Measurements from ENCODE around the gene KIAA1328. TPM values are rescaled to one million over a fixed set of nuclear protein-coding genes. Genes with fewer than 3 reads are reported as not detected.
"Not testable (repeated sequence)": the region's sequence is repeated elsewhere in the genome, so short reads cannot be mapped to it uniquely, and the experiment has no call there.

KIAA1328 gene
- polyA plus RNA-seq, 1 donor from 2014 or later = 8.5 TPM

DNA sequence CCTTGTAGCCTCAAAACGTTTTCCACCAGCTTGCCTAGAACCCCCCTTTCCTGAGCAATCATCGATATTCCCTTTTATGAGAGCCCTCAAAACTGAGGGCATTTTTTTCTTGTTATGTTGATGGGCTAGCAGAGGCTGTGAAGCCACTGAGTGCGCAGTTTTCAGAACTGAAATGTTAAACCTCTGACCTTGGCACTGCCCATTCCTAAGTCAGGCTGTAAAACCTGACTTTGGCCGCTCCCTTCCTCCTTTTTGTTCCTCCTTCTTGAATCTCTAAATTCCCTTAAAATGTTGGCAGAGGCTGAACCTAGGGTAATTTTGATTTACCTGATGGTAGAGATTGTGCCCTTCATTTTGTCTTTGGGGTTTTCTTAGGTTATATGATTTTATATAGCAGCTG lies 334.2 kb downstream of the KIAA1328 start:
- Histone ChIP-seq H3K9me3 (ENCODE audit: low read length) (no peaks in the 10 kb centered on the region), H4K20me1 (ENCODE audit: insufficient read depth) (no peaks in the 10 kb centered on the region), H3K27ac (ENCODE audit: low read length) (no peak overlapping the region), H3K4me2 (ENCODE audit: low read length) (no peak overlapping the region), H3K9ac (ENCODE audit: low read length) (no peak overlapping the region), H2AFZ (ENCODE audit: low read depth, low read length) (no peak overlapping the region), H3F3A (ENCODE audit: insufficient read depth, low read length, poor library complexity, severe bottlenecking) (no peaks in the 10 kb centered on the region), H3K36me3 (ENCODE audit: insufficient read depth, low read length) (no peaks in the 10 kb centered on the region), H3K9me2 (ENCODE audit: insufficient read depth, low read length) (no peaks in the 10 kb centered on the region), H3K27me3 (ENCODE audit: insufficient read depth, low read depth, low read length) (no peaks in the 10 kb centered on the region), H3K79me2 (replicated peaks; ENCODE audit: insufficient read depth, low read length) (no peaks in the 10 kb centered on the region), H3K4me3 (ENCODE audit: low read length) (no peak overlapping the region)
- no peak for TF ChIP-seq TAF1 (IDR thresholded peaks at IDR 0.05; ENCODE audit: low read depth)

GRCh38 chr18:37166491-37166890 lies 337.6 kb downstream of the KIAA1328 start:
- Histone ChIP-seq H3K27me3 (ENCODE audit: insufficient read depth, low read depth, low read length) (no peaks in the 10 kb centered on the region), H3F3A (ENCODE audit: insufficient read depth, low read length, poor library complexity, severe bottlenecking) (no peaks in the 10 kb centered on the region), H3K4me2 (ENCODE audit: low read length) (no peak overlapping the region), H3K9me2 (ENCODE audit: insufficient read depth, low read length) (no peaks in the 10 kb centered on the region), H3K9me3 (ENCODE audit: low read length) (no peaks in the 10 kb centered on the region), H3K4me3 (ENCODE audit: low read length) (no peak overlapping the region), H2AFZ (ENCODE audit: low read depth, low read length) (no peak overlapping the region), H4K20me1 (ENCODE audit: insufficient read depth) (no peaks in the 10 kb centered on the region), H3K36me3 (ENCODE audit: insufficient read depth, low read length) (no peaks in the 10 kb centered on the region), H3K9ac (ENCODE audit: low read length) (no peak overlapping the region), H3K27ac (ENCODE audit: low read length) (no peak overlapping the region), H3K79me2 (replicated peaks; ENCODE audit: insufficient read depth, low read length) (no peaks in the 10 kb centered on the region)
- no peak for TF ChIP-seq MXI1 (conservative IDR thresholded peaks at IDR 0.05; ENCODE audit: poor library complexity, severe bottlenecking)

DNA sequence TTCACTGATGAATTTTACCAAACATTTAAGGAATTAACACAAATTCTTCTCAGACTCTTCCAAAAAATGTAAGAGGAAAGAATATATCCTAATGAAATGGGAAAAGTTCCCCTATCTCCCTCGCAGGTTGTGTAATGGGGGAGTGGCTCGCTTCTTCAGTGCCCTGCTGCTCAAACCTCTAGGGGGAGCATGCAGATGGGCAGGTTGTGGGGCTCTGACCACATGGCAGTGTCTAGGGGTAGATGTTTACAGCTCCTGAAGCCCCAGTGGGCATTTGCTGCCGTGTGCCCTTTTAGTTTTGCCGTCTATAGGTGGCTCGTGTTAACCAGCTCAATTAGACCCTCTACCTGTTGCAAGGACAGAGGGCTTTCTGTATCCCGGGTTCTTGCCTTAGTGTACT lies 338.0 kb downstream of the KIAA1328 start:
- not testable (repeated sequence) for H3K36me3 ChIP-seq (ENCODE audit: insufficient read depth, low read length); H3F3A ChIP-seq (ENCODE audit: insufficient read depth, low read length, poor library complexity, severe bottlenecking); H3K4me3 ChIP-seq (ENCODE audit: low read length); H3K4me2 ChIP-seq (ENCODE audit: low read length); H3K27me3 ChIP-seq (ENCODE audit: insufficient read depth, low read depth, low read length); H3K9me3 ChIP-seq (ENCODE audit: low read length); H2AFZ ChIP-seq (ENCODE audit: low read depth, low read length); H3K79me2 ChIP-seq (replicated peaks; ENCODE audit: insufficient read depth, low read length); H3K9ac ChIP-seq (ENCODE audit: low read length); H4K20me1 ChIP-seq (ENCODE audit: insufficient read depth); H3K9me2 ChIP-seq (ENCODE audit: insufficient read depth, low read length); H3K27ac ChIP-seq (ENCODE audit: low read length)

GRCh38 chr18:37170984-37171383 lies 342.1 kb downstream of the KIAA1328 start:
- TF ChIP-seq EP300 (conservative IDR thresholded peaks at IDR 0.05; ENCODE audit: poor library complexity, severe bottlenecking) (no peak), POLR2AphosphoS5 (IDR thresholded peaks at IDR 0.05) (no peak), SMC3 (conservative IDR thresholded peaks at IDR 0.05; ENCODE audit: poor library complexity) (no peak), EZH2 (IDR thresholded peaks at IDR 0.05; ENCODE audit: borderline replicate concordance, insufficient read depth, low read length, poor library complexity, severe bottlenecking) (no peak), MXI1 (conservative IDR thresholded peaks at IDR 0.05; ENCODE audit: poor library complexity, severe bottlenecking) (no peak), TAF1 (IDR thresholded peaks at IDR 0.05; ENCODE audit: low read depth) (no peak), RAD21 (conservative IDR thresholded peaks at IDR 0.05) (no peak)
- TF ChIP-seq, protein P1, sequence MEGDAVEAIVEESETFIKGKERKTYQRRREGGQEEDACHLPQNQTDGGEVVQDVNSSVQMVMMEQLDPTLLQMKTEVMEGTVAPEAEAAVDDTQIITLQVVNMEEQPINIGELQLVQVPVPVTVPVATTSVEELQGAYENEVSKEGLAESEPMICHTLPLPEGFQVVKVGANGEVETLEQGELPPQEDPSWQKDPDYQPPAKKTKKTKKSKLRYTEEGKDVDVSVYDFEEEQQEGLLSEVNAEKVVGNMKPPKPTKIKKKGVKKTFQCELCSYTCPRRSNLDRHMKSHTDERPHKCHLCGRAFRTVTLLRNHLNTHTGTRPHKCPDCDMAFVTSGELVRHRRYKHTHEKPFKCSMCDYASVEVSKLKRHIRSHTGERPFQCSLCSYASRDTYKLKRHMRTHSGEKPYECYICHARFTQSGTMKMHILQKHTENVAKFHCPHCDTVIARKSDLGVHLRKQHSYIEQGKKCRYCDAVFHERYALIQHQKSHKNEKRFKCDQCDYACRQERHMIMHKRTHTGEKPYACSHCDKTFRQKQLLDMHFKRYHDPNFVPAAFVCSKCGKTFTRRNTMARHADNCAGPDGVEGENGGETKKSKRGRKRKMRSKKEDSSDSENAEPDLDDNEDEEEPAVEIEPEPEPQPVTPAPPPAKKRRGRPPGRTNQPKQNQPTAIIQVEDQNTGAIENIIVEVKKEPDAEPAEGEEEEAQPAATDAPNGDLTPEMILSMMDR (IDR thresholded peaks at IDR 0.05; ENCODE audit: poor library complexity, severe bottlenecking) = no peak
- TF ChIP-seq, protein P2, sequence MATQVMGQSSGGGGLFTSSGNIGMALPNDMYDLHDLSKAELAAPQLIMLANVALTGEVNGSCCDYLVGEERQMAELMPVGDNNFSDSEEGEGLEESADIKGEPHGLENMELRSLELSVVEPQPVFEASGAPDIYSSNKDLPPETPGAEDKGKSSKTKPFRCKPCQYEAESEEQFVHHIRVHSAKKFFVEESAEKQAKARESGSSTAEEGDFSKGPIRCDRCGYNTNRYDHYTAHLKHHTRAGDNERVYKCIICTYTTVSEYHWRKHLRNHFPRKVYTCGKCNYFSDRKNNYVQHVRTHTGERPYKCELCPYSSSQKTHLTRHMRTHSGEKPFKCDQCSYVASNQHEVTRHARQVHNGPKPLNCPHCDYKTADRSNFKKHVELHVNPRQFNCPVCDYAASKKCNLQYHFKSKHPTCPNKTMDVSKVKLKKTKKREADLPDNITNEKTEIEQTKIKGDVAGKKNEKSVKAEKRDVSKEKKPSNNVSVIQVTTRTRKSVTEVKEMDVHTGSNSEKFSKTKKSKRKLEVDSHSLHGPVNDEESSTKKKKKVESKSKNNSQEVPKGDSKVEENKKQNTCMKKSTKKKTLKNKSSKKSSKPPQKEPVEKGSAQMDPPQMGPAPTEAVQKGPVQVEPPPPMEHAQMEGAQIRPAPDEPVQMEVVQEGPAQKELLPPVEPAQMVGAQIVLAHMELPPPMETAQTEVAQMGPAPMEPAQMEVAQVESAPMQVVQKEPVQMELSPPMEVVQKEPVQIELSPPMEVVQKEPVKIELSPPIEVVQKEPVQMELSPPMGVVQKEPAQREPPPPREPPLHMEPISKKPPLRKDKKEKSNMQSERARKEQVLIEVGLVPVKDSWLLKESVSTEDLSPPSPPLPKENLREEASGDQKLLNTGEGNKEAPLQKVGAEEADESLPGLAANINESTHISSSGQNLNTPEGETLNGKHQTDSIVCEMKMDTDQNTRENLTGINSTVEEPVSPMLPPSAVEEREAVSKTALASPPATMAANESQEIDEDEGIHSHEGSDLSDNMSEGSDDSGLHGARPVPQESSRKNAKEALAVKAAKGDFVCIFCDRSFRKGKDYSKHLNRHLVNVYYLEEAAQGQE (IDR thresholded peaks at IDR 0.05; ENCODE audit: borderline replicate concordance) = no peak
- H3K79me2 ChIP-seq (replicated peaks; ENCODE audit: insufficient read depth, low read length) = no peaks in the 10 kb centered on the region
- H3K9me3 ChIP-seq (ENCODE audit: low read length) = no peaks in the 10 kb centered on the region
- H3F3A ChIP-seq (ENCODE audit: insufficient read depth, low read length, poor library complexity, severe bottlenecking) = no peaks in the 10 kb centered on the region
- no peak overlapping the region for H3K9ac ChIP-seq (ENCODE audit: low read length)
- H3K27me3 ChIP-seq (ENCODE audit: insufficient read depth, low read depth, low read length) = no peaks in the 10 kb centered on the region
- H3K27ac ChIP-seq (ENCODE audit: low read length) = no peak overlapping the region
- no peak overlapping the region for H3K4me3 ChIP-seq (ENCODE audit: low read length)
- H3K4me2 ChIP-seq (ENCODE audit: low read length) = no peak overlapping the region
- H3K36me3 ChIP-seq (ENCODE audit: insufficient read depth, low read length) = no peaks in the 10 kb centered on the region
- no peaks in the 10 kb centered on the region for H3K9me2 ChIP-seq (ENCODE audit: insufficient read depth, low read length)
- H4K20me1 ChIP-seq (ENCODE audit: insufficient read depth) = no peaks in the 10 kb centered on the region
- H2AFZ ChIP-seq (ENCODE audit: low read depth, low read length) = no peak overlapping the region

All from neural cell (in vitro differentiated cells).